ENCODE data around the gene CBX8.

The CBX8 gene

GRCh38 chr17:79796444-79796762, 474 bp downstream of the CBX8 start:
- Histone ChIP-seq H3K4me1 (ENCODE audit: control insufficient read depth, insufficient read depth, low read length) (peaks cover 45% of the 10 kb centered on the region), H3K27me3 (ENCODE audit: control insufficient read depth in 1 of 2, insufficient read depth in 2 of 2, low read length in 2 of 2) (peaks cover 51 to 55% of the 10 kb centered on the region in 2 donors), H3K27ac (ENCODE audit: low read length) (peak overlapping the region; percentile 64), H3K4me3 (ENCODE audit: low read length in 2 of 2) (peak overlapping the region; percentile 58 to 78), H3K9me3 (ENCODE audit: control insufficient read depth in 2 of 2, low read length in 2 of 2) (no peaks in the 10 kb centered on the region), H3K36me3 (ENCODE audit: control insufficient read depth in 2 of 2, insufficient read depth in 2 of 2, low read length in 2 of 2) (peaks cover 0 to 3% of the 10 kb centered on the region in 2 donors), H3K9ac (ENCODE audit: low read length in 2 of 2) (peak overlapping the region in 1 of 2 donors; percentile 35)

GRCh38 chr17:79795795-79796443, 958 bp downstream of the CBX8 start:
- Histone ChIP-seq H3K27me3 (ENCODE audit: control insufficient read depth in 1 of 2, insufficient read depth in 2 of 2, low read length in 2 of 2) (peaks cover 50 to 55% of the 10 kb centered on the region in 2 donors), H3K9ac (ENCODE audit: low read length in 2 of 2) (peak overlapping the region in 1 of 2 donors; percentile 35), H3K27ac (ENCODE audit: low read length) (no peak overlapping the region), H3K9me3 (ENCODE audit: control insufficient read depth in 2 of 2, low read length in 2 of 2) (no peaks in the 10 kb centered on the region), H3K4me1 (ENCODE audit: control insufficient read depth, insufficient read depth, low read length) (peaks cover 44% of the 10 kb centered on the region), H3K4me3 (ENCODE audit: low read length in 2 of 2) (peak overlapping the region; percentile 58 to 78), H3K36me3 (ENCODE audit: control insufficient read depth in 2 of 2, insufficient read depth in 2 of 2, low read length in 2 of 2) (peaks cover 0 to 3% of the 10 kb centered on the region in 2 donors)

GRCh38 chr17:79794659-79795511, 2.0 kb downstream of the CBX8 start:
- Histone ChIP-seq H3K36me3 (ENCODE audit: control insufficient read depth in 2 of 2, insufficient read depth in 2 of 2, low read length in 2 of 2) (peaks cover 0 to 3% of the 10 kb centered on the region in 2 donors), H3K9me3 (ENCODE audit: control insufficient read depth in 2 of 2, low read length in 2 of 2) (no peaks in the 10 kb centered on the region), H3K4me1 (ENCODE audit: control insufficient read depth, insufficient read depth, low read length) (peaks cover 50% of the 10 kb centered on the region), H3K27ac (ENCODE audit: low read length) (no peak overlapping the region), H3K4me3 (ENCODE audit: low read length in 2 of 2) (no peak overlapping the region), H3K9ac (ENCODE audit: low read length in 2 of 2) (no peak overlapping the region), H3K27me3 (ENCODE audit: control insufficient read depth in 1 of 2, insufficient read depth in 2 of 2, low read length in 2 of 2) (peaks cover 50 to 55% of the 10 kb centered on the region in 2 donors)

- peaks cover 47% of the 10 kb centered on the region for H3K4me1 ChIP-seq (ENCODE audit: control insufficient read depth, insufficient read depth, low read length)
- no peak overlapping the region for H3K27ac ChIP-seq (ENCODE audit: low read length)
- peaks cover 49 to 55% of the 10 kb centered on the region in 2 donors for H3K27me3 ChIP-seq (ENCODE audit: control insufficient read depth in 1 of 2, insufficient read depth in 2 of 2, low read length in 2 of 2)
Measured at GRCh38 chr17:79793924-79794304, 3.0 kb downstream of the CBX8 start.

GRCh38 chr17:79792984-79793923, 3.6 kb downstream of the CBX8 start:
- no peak overlapping the region for H3K9ac ChIP-seq (ENCODE audit: low read length in 2 of 2)
- H3K4me1 ChIP-seq (ENCODE audit: control insufficient read depth, insufficient read depth, low read length), result peaks cover 41% of the 10 kb centered on the region
- H3K4me3 ChIP-seq (ENCODE audit: low read length in 2 of 2), result peak overlapping the region in 1 of 2 donors; percentile 52
- peaks cover 48 to 52% of the 10 kb centered on the region in 2 donors for H3K27me3 ChIP-seq (ENCODE audit: control insufficient read depth in 1 of 2, insufficient read depth in 2 of 2, low read length in 2 of 2)
- H3K27ac ChIP-seq (ENCODE audit: low read length), result peak overlapping the region; percentile 24
- peaks cover 0 to 3% of the 10 kb centered on the region in 2 donors for H3K36me3 ChIP-seq (ENCODE audit: control insufficient read depth in 2 of 2, insufficient read depth in 2 of 2, low read length in 2 of 2)
- H3K9me3 ChIP-seq (ENCODE audit: control insufficient read depth in 2 of 2, low read length in 2 of 2), result no peaks in the 10 kb centered on the region

More at GRCh38 chr17:79793924-79794304, 3.0 kb downstream of the CBX8 start:
- H3K36me3 ChIP-seq (ENCODE audit: control insufficient read depth in 2 of 2, insufficient read depth in 2 of 2, low read length in 2 of 2), result peaks cover 0 to 3% of the 10 kb centered on the region in 2 donors
- no peak overlapping the region for H3K9ac ChIP-seq (ENCODE audit: low read length in 2 of 2)
- no peaks in the 10 kb centered on the region for H3K9me3 ChIP-seq (ENCODE audit: control insufficient read depth in 2 of 2, low read length in 2 of 2)
- peak overlapping the region in 1 of 2 donors; percentile 52 for H3K4me3 ChIP-seq (ENCODE audit: low read length in 2 of 2)

- Histone ChIP-seq H3K4me3 (ENCODE audit: low read length in 2 of 2) (no peak overlapping the region), H3K27me3 (ENCODE audit: control insufficient read depth in 1 of 2, insufficient read depth in 2 of 2, low read length in 2 of 2) (peaks cover 46 to 47% of the 10 kb centered on the region in 2 donors), H3K9me3 (ENCODE audit: control insufficient read depth in 2 of 2, low read length in 2 of 2) (no peaks in the 10 kb centered on the region), H3K9ac (ENCODE audit: low read length in 2 of 2) (no peak overlapping the region), H3K4me1 (ENCODE audit: control insufficient read depth, insufficient read depth, low read length) (peaks cover 35% of the 10 kb centered on the region), H3K27ac (ENCODE audit: low read length) (no peak overlapping the region), H3K36me3 (ENCODE audit: control insufficient read depth in 2 of 2, insufficient read depth in 2 of 2, low read length in 2 of 2) (peaks cover 0 to 3% of the 10 kb centered on the region in 2 donors)
Measured at GRCh38 chr17:79792341-79792871, 4.5 kb downstream of the CBX8 start.

GRCh38 chr17:79791735-79792161, 5.1 kb downstream of the CBX8 start:
- no peaks in the 10 kb centered on the region for H3K9me3 ChIP-seq (ENCODE audit: control insufficient read depth in 2 of 2, low read length in 2 of 2)
- H3K4me1 ChIP-seq (ENCODE audit: control insufficient read depth, insufficient read depth, low read length), result peaks cover 35% of the 10 kb centered on the region
- H3K9ac ChIP-seq (ENCODE audit: low read length in 2 of 2), result no peak overlapping the region

GRCh38 chr17:79790805-79791734, 5.8 kb downstream of the CBX8 start:
- Histone ChIP-seq H3K4me3 (ENCODE audit: low read length in 2 of 2) (no peak overlapping the region), H3K27me3 (ENCODE audit: control insufficient read depth in 1 of 2, insufficient read depth in 2 of 2, low read length in 2 of 2) (peaks cover 52 to 58% of the 10 kb centered on the region in 2 donors), H3K27ac (ENCODE audit: low read length) (no peak overlapping the region), H3K9me3 (ENCODE audit: control insufficient read depth in 2 of 2, low read length in 2 of 2) (no peaks in the 10 kb centered on the region), H3K36me3 (ENCODE audit: control insufficient read depth in 2 of 2, insufficient read depth in 2 of 2, low read length in 2 of 2) (peaks cover 0 to 3% of the 10 kb centered on the region in 2 donors), H3K9ac (ENCODE audit: low read length in 2 of 2) (no peak overlapping the region), H3K4me1 (ENCODE audit: control insufficient read depth, insufficient read depth, low read length) (peaks cover 29% of the 10 kb centered on the region)

More at GRCh38 chr17:79791735-79792161, 5.1 kb downstream of the CBX8 start:
- no peak overlapping the region for H3K4me3 ChIP-seq (ENCODE audit: low read length in 2 of 2)
- H3K36me3 ChIP-seq (ENCODE audit: control insufficient read depth in 2 of 2, insufficient read depth in 2 of 2, low read length in 2 of 2), result peaks cover 0 to 3% of the 10 kb centered on the region in 2 donors
- no peak overlapping the region for H3K27ac ChIP-seq (ENCODE audit: low read length)
- H3K27me3 ChIP-seq (ENCODE audit: control insufficient read depth in 1 of 2, insufficient read depth in 2 of 2, low read length in 2 of 2), result peaks cover 51 to 52% of the 10 kb centered on the region in 2 donors

GRCh38 chr17:79789943-79790804, 6.7 kb downstream of the CBX8 start:
- Histone ChIP-seq H3K9ac (ENCODE audit: low read length in 2 of 2) (no peak overlapping the region), H3K9me3 (ENCODE audit: control insufficient read depth in 2 of 2, low read length in 2 of 2) (no peaks in the 10 kb centered on the region), H3K36me3 (ENCODE audit: control insufficient read depth in 2 of 2, insufficient read depth in 2 of 2, low read length in 2 of 2) (peaks cover 0 to 3% of the 10 kb centered on the region in 2 donors), H3K4me1 (ENCODE audit: control insufficient read depth, insufficient read depth, low read length) (peaks cover 26% of the 10 kb centered on the region), H3K27me3 (ENCODE audit: control insufficient read depth in 1 of 2, insufficient read depth in 2 of 2, low read length in 2 of 2) (peaks cover 57 to 67% of the 10 kb centered on the region in 2 donors), H3K27ac (ENCODE audit: low read length) (no peak overlapping the region), H3K4me3 (ENCODE audit: low read length in 2 of 2) (peak overlapping the region; percentile 19 to 40)
